GM18519 (cell line): ENCODE results near the gene NXPE2.
"Not testable (repeated sequence)": the region's sequence is repeated elsewhere in the genome, so short reads cannot be mapped to it uniquely, and the experiment has no call there.

ENCODE experiments used
- ATAC-seq: cut with Tn5 transposase; IDR thresholded peaks from one replicate; pipeline ENCODE4 v1.9.1; 2021; ENCODE audit warnings: mild to moderate bottlenecking, moderate library complexity; ENCODE audit not compliant: unreplicated experiment, low FRiP score

The NXPE2 gene

GRCh38 chr11:114678125-114679036 is at the start of gene NXPE2:
NXPE2 (plus strand) TSS chr11:114678527; CDS start chr11:114678576, 49 bp downstream.
- ATAC-seq = no peak

- ATAC-seq = not testable (repeated sequence)
Measured at GRCh38 chr11:114631445-114631965, 46.8 kb upstream of the NXPE2 start.

- ATAC-seq = not testable (repeated sequence)
Measured at GRCh38 chr11:114639440-114639839, 38.9 kb upstream of the NXPE2 start.

GRCh38 chr11:114650661-114651060 is 27.7 kb upstream of the NXPE2 start:
- ATAC-seq = no peak

- ATAC-seq = no peak
Measured at GRCh38 chr11:114651145-114651718, 27.1 kb upstream of the NXPE2 start.

GRCh38 chr11:114653148-114653547 is 25.2 kb upstream of the NXPE2 start:
- no peak for ATAC-seq

GRCh38 chr11:114664641-114665040 is 13.7 kb upstream of the NXPE2 start:
- no peak for ATAC-seq

GRCh38 chr11:114666760-114667159 is 11.6 kb upstream of the NXPE2 start:
- ATAC-seq = no peak

- ATAC-seq = no peak
Measured at GRCh38 chr11:114668109-114668508, 10.2 kb upstream of the NXPE2 start.

- ATAC-seq = no peak
Measured at GRCh38 chr11:114673661-114674060, 4.7 kb upstream of the NXPE2 start.

GRCh38 chr11:114679505-114679904 is 1.2 kb downstream of the NXPE2 start:
- ATAC-seq = no peak

GRCh38 chr11:114683007-114683406 is 4.7 kb downstream of the NXPE2 start:
- no peak for ATAC-seq

- ATAC-seq = no peak
Measured at GRCh38 chr11:114684636-114685035, 6.3 kb downstream of the NXPE2 start.

GRCh38 chr11:114685097-114685496 is 6.8 kb downstream of the NXPE2 start:
- no peak for ATAC-seq

- ATAC-seq = no peak
Measured at GRCh38 chr11:114705280-114706024, 27.1 kb downstream of the NXPE2 start.

GRCh38 chr11:114709960-114710359 is 31.6 kb downstream of the NXPE2 start:
- no peak for ATAC-seq

GRCh38 chr11:114713756-114714155 is 35.4 kb downstream of the NXPE2 start:
- ATAC-seq = no peak

GRCh38 chr11:114719562-114719961 is 41.2 kb downstream of the NXPE2 start:
- ATAC-seq = no peak

- ATAC-seq = no peak
Measured at GRCh38 chr11:114724916-114725524, 46.7 kb downstream of the NXPE2 start.

GRCh38 chr11:114725623-114726022 is 47.3 kb downstream of the NXPE2 start:
- ATAC-seq = no peak
